GM18502 (cell line): ENCODE data around the gene TTC22.

Experiments used
- ATAC-seq: cut with Tn5 transposase; IDR thresholded peaks from one replicate; pipeline ENCODE4 v1.9.1; 2021; ENCODE audit warnings: mild to moderate bottlenecking; ENCODE audit not compliant: unreplicated experiment, poor library complexity

Gene TTC22

GRCh38 chr1:54763816-54764132, 37.3 kb downstream of the TTC22 start:
- no peak for ATAC-seq

- no peak for ATAC-seq
These were observed 42.3 kb downstream of the TTC22 start for GRCh38 chr1:54758678-54759348.

GRCh38 chr1:54757833-54758232, 43.3 kb downstream of the TTC22 start:
- no peak for ATAC-seq

GRCh38 chr1:54754486-54755285, 46.4 kb downstream of the TTC22 start:
- no peak for ATAC-seq

GRCh38 chr1:54754045-54754444, 47.1 kb downstream of the TTC22 start:
- ATAC-seq = no peak

GRCh38 chr1:54751426-54751825, 49.7 kb downstream of the TTC22 start:
- ATAC-seq = no peak

GRCh38 chr1:54750596-54750995, 50.5 kb downstream of the TTC22 start:
- no peak for ATAC-seq

- no peak for ATAC-seq
These were observed 52.9 kb downstream of the TTC22 start for GRCh38 chr1:54748094-54748835.

GRCh38 chr1:54745864-54746263, 55.3 kb downstream of the TTC22 start:
- no peak for ATAC-seq

- ATAC-seq = no peak
These were observed 55.8 kb downstream of the TTC22 start for GRCh38 chr1:54745274-54745673.

- no peak for ATAC-seq
These were observed 56.4 kb downstream of the TTC22 start for GRCh38 chr1:54744696-54745095.

- ATAC-seq = no peak
These were observed 57.5 kb downstream of the TTC22 start for GRCh38 chr1:54743416-54744226.

- ATAC-seq = no peak
These were observed 58.8 kb downstream of the TTC22 start for GRCh38 chr1:54742282-54742681.

GRCh38 chr1:54741531-54741930, 59.6 kb downstream of the TTC22 start:
- ATAC-seq = no peak

- no peak for ATAC-seq
These were observed 62.9 kb downstream of the TTC22 start for GRCh38 chr1:54738244-54738643.

- ATAC-seq = no peak
These were observed 64.4 kb downstream of the TTC22 start for GRCh38 chr1:54736685-54737084.
